BE2C (cell line): ENCODE measurements around the gene ADAMTS4.
A peak's percentile ranks its signal among the peaks of the same experiment; 100 is the strongest.

Source experiments
- DNase-seq: peaks from one replicate; pipeline ENCODE4 v3.0.0-alpha.2; 2020
- H3K27me3 ChIP-seq: fragments of 250-450 bp; sonication (Bioruptor Pico); 2 replicates; pipeline ENCODE4 v1.5.1; 2020; ENCODE audit warnings: mild to moderate bottlenecking
- H3K36me3 ChIP-seq: fragments of 250-450 bp; sonication (Bioruptor Pico); 2 replicates; pipeline ENCODE4 v1.5.1; 2020; ENCODE audit warnings: mild to moderate bottlenecking
- H3K4me1 ChIP-seq: fragments of 250-450 bp; sonication (Bioruptor Pico); 2 replicates; pipeline ENCODE4 v1.5.1; 2020
- H3K4me3 ChIP-seq: 2 replicates; pipeline ENCODE4 v1.5.1; 2011; ENCODE audit warnings: low read depth, low read length
- H3K9me3 ChIP-seq: fragments of 250-450 bp; sonication (Bioruptor Pico); 2 replicates; pipeline ENCODE4 v1.5.1; 2020
- TF ChIP-seq, protein P1 (sequence below): IDR thresholded peaks from 2 replicates; pipeline ENCODE4 v1.5.1; 2012; ENCODE audit warnings: mild to moderate bottlenecking, low read depth, low read length

Gene ADAMTS4

GRCh38 chr1:161201836-161202712 lies 3.2 kb upstream of the ADAMTS4 start, which contains the start of gene NDUFS2:
Gene NDUFS2 (plus strand): TSS chr1:161202367. CDS start chr1:161202386, 19 bp downstream.
- H3K4me3 ChIP-seq, result peak within 1 kb of the TSS; percentile 67
- no peaks in the 10 kb centered on the region for H3K27me3 ChIP-seq
- H3K9me3 ChIP-seq, result no peaks in the 10 kb centered on the region
- TF ChIP-seq, protein P1, sequence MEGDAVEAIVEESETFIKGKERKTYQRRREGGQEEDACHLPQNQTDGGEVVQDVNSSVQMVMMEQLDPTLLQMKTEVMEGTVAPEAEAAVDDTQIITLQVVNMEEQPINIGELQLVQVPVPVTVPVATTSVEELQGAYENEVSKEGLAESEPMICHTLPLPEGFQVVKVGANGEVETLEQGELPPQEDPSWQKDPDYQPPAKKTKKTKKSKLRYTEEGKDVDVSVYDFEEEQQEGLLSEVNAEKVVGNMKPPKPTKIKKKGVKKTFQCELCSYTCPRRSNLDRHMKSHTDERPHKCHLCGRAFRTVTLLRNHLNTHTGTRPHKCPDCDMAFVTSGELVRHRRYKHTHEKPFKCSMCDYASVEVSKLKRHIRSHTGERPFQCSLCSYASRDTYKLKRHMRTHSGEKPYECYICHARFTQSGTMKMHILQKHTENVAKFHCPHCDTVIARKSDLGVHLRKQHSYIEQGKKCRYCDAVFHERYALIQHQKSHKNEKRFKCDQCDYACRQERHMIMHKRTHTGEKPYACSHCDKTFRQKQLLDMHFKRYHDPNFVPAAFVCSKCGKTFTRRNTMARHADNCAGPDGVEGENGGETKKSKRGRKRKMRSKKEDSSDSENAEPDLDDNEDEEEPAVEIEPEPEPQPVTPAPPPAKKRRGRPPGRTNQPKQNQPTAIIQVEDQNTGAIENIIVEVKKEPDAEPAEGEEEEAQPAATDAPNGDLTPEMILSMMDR, result peak; percentile 48
- H3K36me3 ChIP-seq, result peaks cover 17% of the 10 kb centered on the region
- DNase-seq, result peak; percentile 98
- H3K4me1 ChIP-seq, result peaks cover 33% of the 10 kb centered on the region

GRCh38 chr1:161200992-161201835 lies 2.4 kb upstream of the ADAMTS4 start:
- no peaks in the 10 kb centered on the region for H3K9me3 ChIP-seq
- H3K4me1 ChIP-seq, result peaks cover 39% of the 10 kb centered on the region
- H3K4me3 ChIP-seq, result peak overlapping the region; percentile 67
- H3K36me3 ChIP-seq, result peaks cover 8% of the 10 kb centered on the region
- H3K27me3 ChIP-seq, result no peaks in the 10 kb centered on the region
- DNase-seq, result no peak
- TF ChIP-seq, protein P1, result no peak

- TF ChIP-seq, protein P1, result no peak
- H3K9me3 ChIP-seq, result no peaks in the 10 kb centered on the region
- no peaks in the 10 kb centered on the region for H3K27me3 ChIP-seq
- H3K36me3 ChIP-seq, result peaks cover 7% of the 10 kb centered on the region; the same call in 1 of the 2 replicates
- DNase-seq, result no peak
- peaks cover 39% of the 10 kb centered on the region for H3K4me1 ChIP-seq
- H3K4me3 ChIP-seq, result no peak overlapping the region
Observed at GRCh38 chr1:161200421-161200991, 1.7 kb upstream of the ADAMTS4 start.

GRCh38 chr1:161199506-161200139 lies 769 bp upstream of the ADAMTS4 start:
- Histone ChIP-seq H3K27me3 (no peaks in the 10 kb centered on the region), H3K9me3 (no peaks in the 10 kb centered on the region), H3K4me1 (peaks cover 39% of the 10 kb centered on the region), H3K4me3 (no peak overlapping the region), H3K36me3 (0 out of 2 replicates have a peak, but pooled peaks cover 3% of the 10 kb centered on the region)
- no peak for DNase-seq
- TF ChIP-seq, protein P1, result no peak

- peak overlapping the region; percentile 34 for H3K4me3 ChIP-seq
- peak; percentile 71 for DNase-seq
- H3K9me3 ChIP-seq, result no peaks in the 10 kb centered on the region
- peaks cover 39% of the 10 kb centered on the region for H3K4me1 ChIP-seq
- TF ChIP-seq, protein P1, result no peak; the same call in 1 of the 2 replicates
- H3K27me3 ChIP-seq, result no peaks in the 10 kb centered on the region
- H3K36me3 ChIP-seq, result no peaks in the 10 kb centered on the region
Observed at GRCh38 chr1:161198194-161198896, 509 bp downstream of the ADAMTS4 start.
